ENCODE measurements around the gene SFMBT1.
A peak's percentile ranks its signal among the peaks of the same experiment; 100 is the strongest.

Gene SFMBT1, protein sequence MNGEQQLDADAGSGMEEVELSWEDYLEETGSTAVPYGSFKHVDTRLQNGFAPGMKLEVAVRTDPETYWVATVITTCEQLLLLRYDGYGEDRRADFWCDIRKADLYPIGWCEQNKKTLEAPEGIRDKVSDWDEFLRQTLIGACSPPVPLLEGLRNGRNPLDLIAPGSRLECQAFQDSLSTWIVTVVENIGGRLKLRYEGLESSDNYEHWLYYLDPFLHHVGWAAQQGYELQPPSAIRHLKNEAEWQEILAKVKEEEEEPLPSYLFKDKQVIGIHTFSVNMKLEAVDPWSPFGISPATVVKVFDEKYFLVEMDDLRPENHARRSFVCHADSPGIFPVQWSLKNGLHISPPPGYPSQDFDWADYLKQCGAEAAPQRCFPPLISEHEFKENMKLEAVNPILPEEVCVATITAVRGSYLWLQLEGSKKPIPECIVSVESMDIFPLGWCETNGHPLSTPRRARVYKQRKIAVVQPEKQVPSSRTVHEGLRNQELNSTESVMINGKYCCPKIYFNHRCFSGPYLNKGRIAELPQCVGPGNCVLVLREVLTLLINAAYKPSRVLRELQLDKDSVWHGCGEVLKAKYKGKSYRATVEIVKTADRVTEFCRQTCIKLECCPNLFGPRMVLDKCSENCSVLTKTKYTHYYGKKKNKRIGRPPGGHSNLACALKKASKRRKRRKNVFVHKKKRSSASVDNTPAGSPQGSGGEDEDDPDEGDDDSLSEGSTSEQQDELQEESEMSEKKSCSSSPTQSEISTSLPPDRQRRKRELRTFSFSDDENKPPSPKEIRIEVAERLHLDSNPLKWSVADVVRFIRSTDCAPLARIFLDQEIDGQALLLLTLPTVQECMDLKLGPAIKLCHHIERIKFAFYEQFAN

DNA sequence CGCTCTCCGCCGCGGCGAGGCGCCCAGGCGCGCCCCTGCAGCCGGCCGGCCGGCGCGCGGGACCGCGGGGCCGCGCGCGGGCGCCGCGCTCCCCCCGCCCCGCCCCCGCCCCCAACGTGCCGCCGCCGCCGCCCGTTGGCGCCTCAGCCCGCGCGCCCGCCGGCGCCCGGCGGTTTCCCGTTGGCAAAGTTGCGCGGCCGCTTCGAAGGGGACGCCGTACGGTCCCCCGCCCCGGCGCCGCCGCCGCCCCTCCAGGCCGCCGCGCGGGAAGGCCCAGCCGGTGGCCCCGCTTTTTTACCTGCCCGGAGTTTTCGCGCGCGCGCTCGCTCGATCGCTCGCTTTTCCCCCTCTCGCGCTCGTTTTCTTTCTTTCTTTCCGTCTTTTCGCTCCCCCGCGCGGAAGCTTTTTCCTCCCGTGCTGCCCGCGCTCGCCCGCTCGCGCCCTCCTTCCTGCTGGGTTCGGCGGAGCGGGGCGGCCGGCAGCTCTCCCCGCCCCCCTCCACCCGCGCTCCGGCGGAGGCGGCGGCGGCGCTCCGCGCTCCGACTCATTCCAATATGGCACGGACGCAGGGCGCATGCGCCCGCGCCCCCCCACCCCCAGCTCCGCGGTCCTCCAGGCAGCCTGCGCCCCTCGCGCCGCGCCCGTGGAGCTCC is at the start of gene SFMBT1:
SFMBT1 (minus strand) TSS at position 556 of the 653 bp plus-strand sequence. CDS start 76,945 bp downstream, outside the sequence.
- peak; percentile 70 to 73 (median 72) for DNase-seq (ENCODE audit: low read depth in 3 of 3)

DNA sequence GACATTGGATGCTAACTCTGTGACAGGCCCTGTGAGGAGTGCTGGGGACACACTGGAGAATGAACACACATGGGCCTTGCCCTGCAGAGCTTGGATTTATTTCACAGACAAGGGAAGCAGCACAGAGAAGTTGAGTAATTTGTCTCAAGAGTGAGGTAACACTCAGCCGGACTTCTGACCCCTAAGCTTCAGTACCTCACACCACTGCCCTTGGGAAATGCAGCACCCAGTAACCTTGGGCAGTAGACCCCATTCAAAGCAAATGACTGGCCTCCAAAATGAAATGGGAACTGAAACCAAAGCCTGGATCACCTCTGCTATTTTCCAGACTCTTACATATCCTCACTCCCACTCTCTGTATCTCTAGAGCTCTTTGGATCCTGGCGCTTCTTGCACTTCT is 47.1 kb upstream of the SFMBT1 start:
- DNase-seq (ENCODE audit: low read depth in 3 of 3) = no peak

GRCh38 chr3:53092216-53092615 is 46.3 kb upstream of the SFMBT1 start:
- no peak for DNase-seq (ENCODE audit: low read depth in 3 of 3)

DNA sequence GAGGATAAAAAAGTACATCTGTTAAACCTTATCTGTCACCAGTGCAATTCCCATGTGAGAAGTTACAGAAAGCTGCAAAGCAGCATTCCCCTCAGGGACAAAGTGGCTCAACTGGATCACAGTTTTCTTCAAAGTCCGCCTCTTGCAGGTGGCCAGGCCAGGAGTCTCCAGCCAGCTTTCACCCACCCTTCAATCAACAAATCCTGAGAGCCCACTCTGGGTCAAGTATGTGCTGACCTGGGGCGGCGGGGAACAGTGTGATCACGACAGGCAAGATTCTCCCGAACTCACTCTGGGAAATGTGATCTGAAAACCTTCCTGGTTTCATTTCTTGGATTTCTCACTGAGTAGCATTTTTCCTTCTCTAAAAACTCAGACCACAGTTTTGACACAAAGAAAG is 45.1 kb upstream of the SFMBT1 start:
- no peak for DNase-seq (ENCODE audit: low read depth in 3 of 3)

DNA sequence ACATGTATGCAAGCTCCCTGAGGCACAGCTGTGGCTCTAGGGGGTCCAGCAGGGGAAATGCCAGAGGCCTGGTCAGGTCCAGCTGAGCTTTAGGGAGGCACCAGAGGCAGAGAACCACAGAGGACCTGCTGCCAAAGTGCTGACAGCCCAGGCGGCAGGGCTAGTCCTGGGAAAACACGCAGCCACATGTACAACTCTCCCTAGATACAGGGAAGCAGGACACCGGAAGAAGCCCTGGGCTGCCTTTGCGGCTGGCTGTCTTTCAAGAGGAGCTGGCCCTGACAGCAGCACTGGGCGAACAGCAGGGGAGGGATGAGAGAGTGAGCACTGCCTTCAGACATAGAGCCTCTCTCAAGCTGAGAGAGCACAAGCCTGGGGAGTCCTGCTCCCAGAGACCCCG is 43.6 kb upstream of the SFMBT1 start:
- DNase-seq (ENCODE audit: low read depth in 3 of 3) = no peak

- DNase-seq (ENCODE audit: low read depth in 3 of 3) = no peak
Measured at GRCh38 chr3:53085476-53085875, 39.6 kb upstream of the SFMBT1 start.

DNA sequence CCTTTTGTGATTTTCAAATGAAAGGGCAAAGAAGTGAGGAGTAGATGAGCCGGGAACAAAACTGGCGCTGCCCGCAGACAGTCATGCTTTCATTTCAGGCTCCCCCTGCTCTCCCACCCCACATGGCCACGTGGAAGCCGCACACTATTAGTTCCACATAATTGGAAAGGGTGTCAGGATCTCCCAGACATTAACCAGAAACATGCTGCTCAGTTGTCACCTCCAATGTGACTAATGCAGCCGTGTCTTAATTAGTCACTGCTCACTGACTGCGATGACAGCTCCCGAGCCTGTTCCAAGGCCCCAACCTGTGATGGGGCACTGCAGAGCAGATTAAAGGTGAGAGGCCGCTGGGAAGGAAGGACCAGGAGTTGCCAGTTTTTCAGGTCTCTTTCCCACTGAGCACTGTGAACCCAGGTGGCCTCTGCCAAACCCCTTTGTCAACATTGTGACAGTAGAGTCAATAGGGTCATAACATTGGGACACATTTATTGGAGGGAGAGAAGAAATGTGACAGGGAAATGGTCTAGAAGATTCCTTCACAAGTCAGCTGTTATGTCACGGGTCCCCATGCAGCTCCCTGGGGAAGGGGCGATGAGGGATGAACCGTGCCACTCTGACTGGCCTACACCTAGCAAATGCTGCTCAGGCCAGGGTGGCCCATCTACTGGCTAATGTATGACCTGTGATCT is 38.6 kb upstream of the SFMBT1 start:
- DNase-seq (ENCODE audit: low read depth in 3 of 3) = no peak

GRCh38 chr3:53083949-53084309 is 38.1 kb upstream of the SFMBT1 start:
- DNase-seq (ENCODE audit: low read depth in 3 of 3) = no peak

DNA sequence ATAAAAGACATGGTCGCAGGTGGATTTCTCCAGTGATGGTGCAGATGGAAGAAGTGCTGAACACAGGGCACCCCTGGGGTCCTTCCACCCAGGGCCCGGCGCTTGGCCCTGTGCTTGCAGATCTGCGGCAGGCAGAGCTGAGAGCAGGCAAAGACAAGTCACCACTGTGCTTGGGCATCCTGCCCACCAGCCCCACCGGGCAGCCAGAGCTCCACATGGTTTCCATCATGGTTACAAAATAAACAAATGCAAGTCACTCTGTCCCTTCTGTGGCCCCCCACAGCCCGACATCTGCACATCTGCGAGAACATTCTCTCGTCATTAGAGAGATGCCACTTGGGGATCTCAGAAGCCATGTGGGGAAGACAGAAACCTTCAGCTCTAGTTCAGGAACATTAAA is 37.6 kb upstream of the SFMBT1 start:
- DNase-seq (ENCODE audit: low read depth in 3 of 3) = no peak

DNA sequence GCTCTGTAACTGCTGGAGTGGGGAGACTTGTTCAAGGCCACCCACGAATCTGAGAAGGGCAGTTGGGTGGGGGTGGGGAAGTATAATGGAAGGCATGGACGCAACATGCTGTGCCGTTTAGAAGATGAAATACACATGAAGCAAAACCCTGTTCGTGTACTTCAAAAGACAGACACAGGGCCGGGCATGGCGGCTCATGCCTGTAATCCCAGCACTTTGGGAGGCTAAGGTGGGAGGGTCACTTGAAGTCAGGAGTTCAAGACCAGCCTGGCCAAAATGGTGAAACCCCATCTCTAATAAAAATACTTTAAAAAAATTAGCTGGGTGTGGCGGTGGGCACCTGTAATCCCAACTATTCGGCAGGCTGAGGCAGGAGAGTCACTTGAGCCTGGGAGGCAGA is 36.9 kb upstream of the SFMBT1 start:
- no peak for DNase-seq (ENCODE audit: low read depth in 3 of 3)

DNA sequence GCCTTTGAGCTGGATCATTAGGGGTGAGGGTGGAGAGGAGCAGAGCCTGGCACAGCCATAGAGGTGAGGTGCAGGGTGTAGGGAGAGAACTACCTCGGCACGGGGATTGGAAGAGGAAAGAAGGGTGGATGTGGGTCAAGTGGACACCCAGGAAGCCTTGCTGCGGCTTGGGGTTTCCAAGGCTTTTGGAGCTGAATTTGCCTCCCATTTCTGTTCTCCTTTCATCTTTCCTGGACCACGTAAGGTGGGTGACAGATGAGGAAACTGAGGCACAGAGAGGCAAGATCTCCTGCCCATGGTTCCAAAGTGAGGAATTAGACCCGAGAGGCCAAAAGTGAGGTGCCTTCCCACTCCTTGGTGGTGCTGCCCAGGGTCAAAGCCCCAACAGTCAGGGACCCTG is 35.4 kb upstream of the SFMBT1 start:
- no peak for DNase-seq (ENCODE audit: low read depth in 3 of 3)

DNA sequence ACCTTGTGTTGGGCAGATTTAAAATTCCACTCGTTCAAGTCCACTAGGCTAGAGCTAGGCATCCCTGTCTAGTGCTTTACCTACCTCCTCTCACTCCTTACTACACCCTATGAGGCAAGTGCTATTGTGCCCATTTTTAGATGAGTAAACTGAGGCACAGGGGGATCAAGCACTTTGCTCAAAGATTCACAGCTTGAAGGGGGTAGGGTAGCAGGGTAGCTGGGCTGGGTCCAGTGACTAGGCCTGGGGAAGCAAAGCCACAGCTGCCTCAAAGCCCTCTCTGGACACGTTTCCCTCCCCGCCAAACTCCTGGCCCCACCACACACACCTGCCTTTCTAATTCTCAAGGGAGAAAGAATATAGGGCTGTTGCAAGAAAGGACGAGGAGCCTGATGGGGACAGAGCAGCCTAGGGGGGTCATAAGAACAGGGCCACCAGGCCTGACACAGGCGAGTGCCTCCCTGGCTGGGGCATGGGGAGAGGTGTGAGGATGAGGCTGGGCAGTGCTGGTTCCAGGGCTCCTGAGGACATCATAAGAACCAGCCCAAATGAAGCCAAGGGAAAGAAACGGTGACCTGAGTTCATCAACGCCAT is 34.8 kb upstream of the SFMBT1 start:
- DNase-seq (ENCODE audit: low read depth in 3 of 3) = no peak

GRCh38 chr3:53079791-53080555 is 34.1 kb upstream of the SFMBT1 start:
- no peak for DNase-seq (ENCODE audit: low read depth in 3 of 3)

GRCh38 chr3:53079147-53079546 is 33.3 kb upstream of the SFMBT1 start:
- no peak for DNase-seq (ENCODE audit: low read depth in 3 of 3)

DNA sequence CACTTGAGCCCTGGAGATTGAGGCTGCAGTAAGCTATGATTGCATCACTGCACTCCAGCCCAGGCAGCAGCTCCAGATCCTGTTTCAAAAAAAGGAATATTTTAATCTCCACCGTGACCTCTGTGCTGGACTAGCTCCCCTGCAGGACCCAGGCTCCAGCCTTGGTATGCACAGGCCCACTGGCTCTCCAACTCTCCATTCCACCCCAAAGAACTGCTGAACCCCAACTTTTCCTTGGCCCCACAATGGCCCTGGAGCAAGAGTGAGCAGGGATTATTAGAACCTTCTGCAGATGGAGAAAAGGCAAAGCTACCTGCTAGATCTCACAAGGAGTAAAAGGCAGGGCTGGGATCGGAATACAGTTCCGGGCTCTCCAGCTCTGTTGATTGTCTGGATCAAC is 32.8 kb upstream of the SFMBT1 start:
- DNase-seq (ENCODE audit: low read depth in 3 of 3) = no peak

- no peak for DNase-seq (ENCODE audit: low read depth in 3 of 3)
Measured at GRCh38 chr3:53077476-53078220, 31.8 kb upstream of the SFMBT1 start.

DNA sequence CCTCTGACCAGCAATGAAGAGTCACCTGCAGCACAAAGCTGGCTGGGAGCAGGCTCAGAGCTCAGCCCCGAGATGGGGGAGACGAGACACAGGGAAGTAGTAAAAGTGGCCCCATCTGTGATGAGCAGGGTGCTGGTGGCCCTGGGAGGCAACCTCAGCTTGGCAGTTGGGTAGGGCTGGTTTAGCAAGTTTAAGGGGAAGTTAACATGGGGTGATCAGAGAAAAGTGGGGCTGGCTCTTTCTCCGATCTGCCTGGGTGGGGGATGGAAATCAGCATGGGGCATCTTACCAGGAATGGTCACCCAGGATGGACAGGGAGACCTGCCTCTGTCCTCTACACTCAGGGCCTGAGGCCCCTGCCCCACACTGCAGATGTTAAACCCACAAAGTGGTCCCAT is 29.9 kb upstream of the SFMBT1 start:
- no peak for DNase-seq (ENCODE audit: low read depth in 3 of 3)

DNA sequence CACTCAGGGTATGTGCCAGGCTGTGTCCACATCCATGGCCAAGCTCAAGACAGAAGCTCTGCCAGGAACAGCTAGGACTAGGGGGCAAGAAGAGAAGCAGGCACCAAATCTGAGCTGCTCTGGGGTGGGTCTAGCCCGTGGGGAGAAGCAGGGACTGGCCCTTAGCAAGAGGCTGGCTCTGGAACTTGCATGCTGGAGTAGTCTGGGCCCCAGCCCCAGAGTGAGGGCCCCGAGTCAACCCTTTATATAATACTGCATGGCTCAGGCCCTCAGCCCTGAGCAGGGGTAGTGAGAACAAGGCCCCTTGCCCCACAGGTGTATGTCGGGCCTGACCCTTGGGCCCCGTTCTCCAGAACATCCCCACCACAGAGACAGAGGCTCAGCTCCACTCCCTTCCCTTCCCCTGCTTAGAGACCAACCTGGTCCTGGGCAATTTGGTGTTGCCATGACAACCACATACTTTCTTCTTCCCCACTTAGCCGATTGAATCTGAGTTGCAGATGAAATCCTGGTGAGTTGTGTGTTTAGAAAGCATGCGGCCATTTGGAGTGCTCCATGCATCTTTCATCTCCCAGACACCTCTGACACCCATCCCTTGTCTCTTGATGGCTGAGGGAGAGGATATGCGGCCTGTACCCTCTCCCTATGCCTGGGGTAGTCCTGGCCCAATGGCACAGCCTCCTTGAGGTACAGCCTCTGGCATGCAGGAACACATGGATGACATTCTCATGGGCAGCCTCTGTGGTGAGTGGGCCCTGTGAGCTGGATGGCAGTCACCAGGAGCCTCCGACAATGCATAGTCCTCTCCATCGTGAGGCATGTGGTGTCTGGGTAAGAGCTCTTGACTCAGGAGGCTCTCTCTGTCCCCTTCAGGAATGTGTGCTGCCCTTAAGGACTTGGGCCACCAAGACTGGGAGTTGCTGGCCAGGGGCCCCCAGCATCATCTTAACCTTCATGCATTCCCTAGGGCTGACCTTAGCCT is 29.2 kb upstream of the SFMBT1 start:
- no peak for DNase-seq (ENCODE audit: low read depth in 3 of 3)

DNA sequence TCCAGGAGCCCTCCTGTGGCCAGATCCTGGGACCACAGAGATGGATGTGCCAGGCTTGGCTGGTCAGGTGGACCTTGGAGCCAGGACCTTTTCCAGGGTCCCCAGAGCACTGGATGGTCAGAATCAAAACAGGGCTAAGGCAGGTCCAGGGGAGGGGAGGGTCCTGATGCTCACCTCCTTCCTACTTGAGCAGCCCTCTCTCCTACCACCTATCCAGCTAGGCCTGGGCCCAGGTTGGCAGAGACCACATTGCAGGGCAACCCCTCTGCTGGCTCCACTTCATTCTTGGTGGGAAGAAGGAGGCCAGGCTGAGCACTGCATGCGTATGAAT is 28.5 kb upstream of the SFMBT1 start:
- no peak for DNase-seq (ENCODE audit: low read depth in 3 of 3)

Measured in stimulated activated CD4-positive, alpha-beta T cell treated with anti-CD3 and anti-CD28 coated beads, TNF-alpha, amount 100 ng/mL, for 4 hours (primary cell).